Measurements from ENCODE around the gene ACLY.

- TF ChIP-seq EP300 (IDR thresholded peaks at IDR 0.05) (no peak), USF2 (IDR thresholded peaks at IDR 0.05) (no peak), RAD21 (conservative IDR thresholded peaks at IDR 0.05 in 1 of 2, IDR thresholded peaks at IDR 0.05 in 1 of 2) (no peak), POLR2A (IDR thresholded peaks at IDR 0.05; ENCODE audit: low read length) (no peak), MAZ (IDR thresholded peaks at IDR 0.05; ENCODE audit: borderline replicate concordance, low read depth, low read length) (no peak), CEBPB (IDR thresholded peaks at IDR 0.05) (no peak), MYC (IDR thresholded peaks at IDR 0.05; ENCODE audit: borderline replicate concordance, low read length) (no peak), POLR2AphosphoS2 (conservative IDR thresholded peaks at IDR 0.05; ENCODE audit: low read length) (no peak), ESRRA (IDR thresholded peaks at IDR 0.05; ENCODE audit: borderline replicate concordance, low read length) (no peak), HDAC2 (IDR thresholded peaks at IDR 0.05) (no peak)
- TF ChIP-seq, protein P1, sequence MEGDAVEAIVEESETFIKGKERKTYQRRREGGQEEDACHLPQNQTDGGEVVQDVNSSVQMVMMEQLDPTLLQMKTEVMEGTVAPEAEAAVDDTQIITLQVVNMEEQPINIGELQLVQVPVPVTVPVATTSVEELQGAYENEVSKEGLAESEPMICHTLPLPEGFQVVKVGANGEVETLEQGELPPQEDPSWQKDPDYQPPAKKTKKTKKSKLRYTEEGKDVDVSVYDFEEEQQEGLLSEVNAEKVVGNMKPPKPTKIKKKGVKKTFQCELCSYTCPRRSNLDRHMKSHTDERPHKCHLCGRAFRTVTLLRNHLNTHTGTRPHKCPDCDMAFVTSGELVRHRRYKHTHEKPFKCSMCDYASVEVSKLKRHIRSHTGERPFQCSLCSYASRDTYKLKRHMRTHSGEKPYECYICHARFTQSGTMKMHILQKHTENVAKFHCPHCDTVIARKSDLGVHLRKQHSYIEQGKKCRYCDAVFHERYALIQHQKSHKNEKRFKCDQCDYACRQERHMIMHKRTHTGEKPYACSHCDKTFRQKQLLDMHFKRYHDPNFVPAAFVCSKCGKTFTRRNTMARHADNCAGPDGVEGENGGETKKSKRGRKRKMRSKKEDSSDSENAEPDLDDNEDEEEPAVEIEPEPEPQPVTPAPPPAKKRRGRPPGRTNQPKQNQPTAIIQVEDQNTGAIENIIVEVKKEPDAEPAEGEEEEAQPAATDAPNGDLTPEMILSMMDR (IDR thresholded peaks at IDR 0.05) = no peak
- TF ChIP-seq, protein P2, sequence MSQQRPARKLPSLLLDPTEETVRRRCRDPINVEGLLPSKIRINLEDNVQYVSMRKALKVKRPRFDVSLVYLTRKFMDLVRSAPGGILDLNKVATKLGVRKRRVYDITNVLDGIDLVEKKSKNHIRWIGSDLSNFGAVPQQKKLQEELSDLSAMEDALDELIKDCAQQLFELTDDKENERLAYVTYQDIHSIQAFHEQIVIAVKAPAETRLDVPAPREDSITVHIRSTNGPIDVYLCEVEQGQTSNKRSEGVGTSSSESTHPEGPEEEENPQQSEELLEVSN (IDR thresholded peaks at IDR 0.05; ENCODE audit: borderline replicate concordance, low read depth) = no peak
These were observed 73.8 kb downstream of the ACLY start for GRCh38 chr17:41844971-41845370.
